22Rv1 (cell line): ENCODE data around the gene GABARAPL1.

ENCODE experiments used
- H3K27ac ChIP-seq: fragments of 450-650 bp; 2 replicates; pipeline ENCODE4 v1.5.1; 2017
- CTCF ChIP-seq: fragments of 450-650 bp; IDR thresholded peaks from 2 replicates; pipeline ENCODE4 v1.5.1; 2017; ENCODE audit warnings: mild to moderate bottlenecking
- ZFX ChIP-seq: fragments of 450-650 bp; IDR thresholded peaks from 2 replicates; pipeline ENCODE4 v1.6.1; 2017; ENCODE audit warnings: antibody characterized with exemption, borderline replicate concordance

GABARAPL1 gene

GRCh38 chr12:10272467-10272866, 59.8 kb downstream of the GABARAPL1 start:
- no peak for TF ChIP-seq CTCF
- no peak for TF ChIP-seq ZFX
- no peak overlapping the region for H3K27ac ChIP-seq
